Adrenal gland (tissue), 5 donors: ENCODE results near the gene SPATA16.

ENCODE experiments used
- POLR2A ChIP-seq, 2 donors: fragments of 450-650 bp; IDR thresholded peaks; one replicate each; pipeline ENCODE4 v1.6.1; 2017; ENCODE audit warnings: antibody characterized with exemption in 2 of 2, mild to moderate bottlenecking in 2 of 2, moderate library complexity in 1 of 2
- TF ChIP-seq, protein P1 (sequence below), 6 experiments: fragments of 450-650 bp in 4 of 6; fragments of 200-600 bp in 2 of 6; sonication (generic) in 1 of 6; IDR thresholded peaks; 1 replicate in 5 of 6; 2 replicates in 1 of 6; pipeline versions ENCODE4 v1.5.1 to v1.8.0; 2016 to 2021; ENCODE audit warnings: antibody characterized with exemption in 6 of 6, mild to moderate bottlenecking in 2 of 6, moderate library complexity in 1 of 6
- donor health status: DM: no; HTN: no; CAD: no.

DNA sequence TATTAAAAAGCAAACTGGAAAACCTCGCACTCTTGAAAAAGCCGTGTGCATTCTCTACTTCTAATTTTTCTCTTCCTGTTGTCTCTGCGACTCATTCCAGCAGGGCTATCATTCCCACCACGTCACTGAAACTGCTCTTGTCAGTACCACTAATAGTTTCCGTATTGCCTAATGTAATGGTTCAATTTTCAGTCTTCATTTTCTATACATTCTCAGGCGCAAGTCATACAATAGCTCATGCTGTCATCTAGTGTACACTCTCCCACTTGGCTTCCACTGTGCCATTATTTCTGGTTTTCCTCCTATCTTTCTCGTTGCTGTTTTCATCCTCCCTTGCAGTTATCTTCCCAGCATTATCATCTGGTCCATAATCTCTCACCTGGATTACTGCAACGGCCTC is 160.2 kb downstream of the SPATA16 start:
- TF ChIP-seq, protein P1, sequence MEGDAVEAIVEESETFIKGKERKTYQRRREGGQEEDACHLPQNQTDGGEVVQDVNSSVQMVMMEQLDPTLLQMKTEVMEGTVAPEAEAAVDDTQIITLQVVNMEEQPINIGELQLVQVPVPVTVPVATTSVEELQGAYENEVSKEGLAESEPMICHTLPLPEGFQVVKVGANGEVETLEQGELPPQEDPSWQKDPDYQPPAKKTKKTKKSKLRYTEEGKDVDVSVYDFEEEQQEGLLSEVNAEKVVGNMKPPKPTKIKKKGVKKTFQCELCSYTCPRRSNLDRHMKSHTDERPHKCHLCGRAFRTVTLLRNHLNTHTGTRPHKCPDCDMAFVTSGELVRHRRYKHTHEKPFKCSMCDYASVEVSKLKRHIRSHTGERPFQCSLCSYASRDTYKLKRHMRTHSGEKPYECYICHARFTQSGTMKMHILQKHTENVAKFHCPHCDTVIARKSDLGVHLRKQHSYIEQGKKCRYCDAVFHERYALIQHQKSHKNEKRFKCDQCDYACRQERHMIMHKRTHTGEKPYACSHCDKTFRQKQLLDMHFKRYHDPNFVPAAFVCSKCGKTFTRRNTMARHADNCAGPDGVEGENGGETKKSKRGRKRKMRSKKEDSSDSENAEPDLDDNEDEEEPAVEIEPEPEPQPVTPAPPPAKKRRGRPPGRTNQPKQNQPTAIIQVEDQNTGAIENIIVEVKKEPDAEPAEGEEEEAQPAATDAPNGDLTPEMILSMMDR (IDR thresholded peaks at IDR 0.05) = no peak
- TF ChIP-seq POLR2A (IDR thresholded peaks at IDR 0.05) = no peak
